BLaER1 (cell line): ENCODE results near the gene AFG3L2.

Experiments
- H3K27ac ChIP-seq: shearing (Covaris generic); formaldehyde crosslinking; 2 replicates; pipeline ENCODE4 v1.8.1; 2022
- H3K27me3 ChIP-seq: shearing (Covaris generic); formaldehyde crosslinking; 2 replicates; pipeline ENCODE4 v1.8.1; 2022
- H3K36me3 ChIP-seq: shearing (Covaris generic); formaldehyde crosslinking; 2 replicates; pipeline ENCODE4 v1.8.1; 2022
- H3K4me1 ChIP-seq: shearing (Covaris generic); formaldehyde crosslinking; 2 replicates; pipeline ENCODE4 v1.8.1; 2022
- H3K4me2 ChIP-seq: shearing (Covaris generic); formaldehyde crosslinking; 2 replicates; pipeline ENCODE4 v1.8.1; 2022
- H3K4me3 ChIP-seq: shearing (Covaris generic); formaldehyde crosslinking; 2 replicates; pipeline ENCODE4 v1.8.1; 2022
- H3K9ac ChIP-seq: shearing (Covaris generic); formaldehyde crosslinking; 2 replicates; pipeline ENCODE4 v1.8.1; 2022
- H3K9me3 ChIP-seq: shearing (Covaris generic); formaldehyde crosslinking; 2 replicates; pipeline ENCODE4 v1.8.1; 2022
- H4K20me1 ChIP-seq: shearing (Covaris generic); formaldehyde crosslinking; 2 replicates; pipeline ENCODE4 v1.8.1; 2022
- Cebpa-rat ChIP-seq: shearing (Covaris generic); IDR thresholded peaks from 2 replicates; pipeline ENCODE4 v1.8.1; 2022

Gene AFG3L2

DNA sequence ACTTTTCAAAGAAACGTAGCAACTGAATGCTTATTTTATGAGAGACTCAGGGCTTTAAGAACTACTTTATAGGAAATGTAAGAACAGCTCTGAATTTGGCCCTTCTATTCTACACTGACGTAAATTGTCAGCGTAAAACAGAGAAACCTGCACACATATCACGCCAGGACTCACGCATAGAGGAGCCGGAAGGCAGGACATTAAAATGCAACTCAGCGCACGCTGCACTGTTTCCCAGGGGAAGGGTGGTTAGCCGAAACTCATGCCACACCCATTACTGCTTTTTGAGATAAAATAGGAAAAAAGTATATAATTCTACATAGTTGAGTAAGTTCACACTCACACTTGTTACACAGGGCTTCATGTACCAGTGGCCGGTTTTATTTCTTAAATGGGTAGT lies 61.5 kb downstream of the AFG3L2 start:
- Histone ChIP-seq H3K4me3 (peak overlapping the region; percentile 40; the same call in 1 of the 2 replicates), H3K36me3 (peaks cover 57% of the 10 kb centered on the region), H3K27ac (peak overlapping the region; percentile 42), H3K4me2 (peak overlapping the region; percentile 87), H4K20me1 (peaks cover 58% of the 10 kb centered on the region), H3K4me1 (peaks cover 83% of the 10 kb centered on the region), H3K9me3 (peaks cover 23% of the 10 kb centered on the region), H3K9ac (peak overlapping the region; percentile 22; the same call in 1 of the 2 replicates), H3K27me3 (no peaks in the 10 kb centered on the region)
- no peak for TF ChIP-seq Cebpa-rat

DNA sequence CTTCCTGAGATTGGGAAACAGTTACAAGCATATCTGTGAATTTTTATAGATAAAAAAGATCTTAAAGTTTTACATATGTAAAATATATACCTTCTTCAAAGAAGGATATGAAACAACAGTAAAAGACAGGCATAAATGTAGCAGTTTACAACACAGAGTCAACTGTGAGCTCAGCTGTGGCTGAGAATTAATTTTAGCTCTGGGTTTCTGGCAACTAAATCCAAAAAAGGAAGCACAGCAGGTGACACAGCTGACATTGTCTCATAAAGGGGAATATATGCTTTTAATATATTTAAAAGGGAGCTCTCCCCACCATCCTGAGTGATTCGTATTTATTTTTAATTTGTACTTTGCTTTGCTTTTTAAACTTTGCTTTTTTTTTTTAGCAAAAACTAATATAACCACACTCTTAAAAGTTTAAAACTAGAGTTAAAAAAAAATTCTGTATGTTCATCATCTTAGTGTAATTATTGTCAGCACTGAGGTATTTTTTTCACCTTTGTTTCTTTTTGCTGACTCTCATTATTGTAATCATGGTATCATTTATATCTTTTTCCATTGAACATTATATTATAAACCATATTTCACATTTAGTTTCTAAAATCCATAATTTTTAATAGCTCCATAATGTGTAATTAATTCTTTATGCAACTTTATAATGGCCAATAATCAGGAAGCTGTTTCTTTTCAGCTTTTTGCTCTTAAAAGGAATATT lies 62.3 kb downstream of the AFG3L2 start:
- peaks cover 51% of the 10 kb centered on the region for H4K20me1 ChIP-seq
- peak overlapping the region; percentile 40 for H3K4me3 ChIP-seq
- H3K27ac ChIP-seq = peak overlapping the region; percentile 67
- peak overlapping the region; percentile 61 for H3K9ac ChIP-seq
- H3K4me1 ChIP-seq = peaks cover 82% of the 10 kb centered on the region
- peaks cover 26% of the 10 kb centered on the region for H3K9me3 ChIP-seq
- H3K4me2 ChIP-seq = peak overlapping the region; percentile 87
- peaks cover 56% of the 10 kb centered on the region for H3K36me3 ChIP-seq
- TF ChIP-seq Cebpa-rat = no peak
- no peaks in the 10 kb centered on the region for H3K27me3 ChIP-seq

GRCh38 chr18:12313530-12314245 lies 63.3 kb downstream of the AFG3L2 start:
- Histone ChIP-seq H3K4me2 (peak overlapping the region; percentile 87), H3K27ac (peak overlapping the region; percentile 67), H3K9ac (peak overlapping the region; percentile 61; the same call in 1 of the 2 replicates), H4K20me1 (peaks cover 47% of the 10 kb centered on the region), H3K4me1 (peaks cover 78% of the 10 kb centered on the region), H3K9me3 (peaks cover 26% of the 10 kb centered on the region), H3K4me3 (no peak overlapping the region; the same call in 1 of the 2 replicates), H3K36me3 (peaks cover 51% of the 10 kb centered on the region), H3K27me3 (no peaks in the 10 kb centered on the region)
- no peak for TF ChIP-seq Cebpa-rat

GRCh38 chr18:12312976-12313375 lies 64.1 kb downstream of the AFG3L2 start:
- Histone ChIP-seq H4K20me1 (peaks cover 40% of the 10 kb centered on the region), H3K9me3 (peaks cover 26% of the 10 kb centered on the region), H3K4me1 (peaks cover 71% of the 10 kb centered on the region), H3K9ac (no peak overlapping the region), H3K27ac (no peak overlapping the region), H3K27me3 (no peaks in the 10 kb centered on the region), H3K36me3 (peaks cover 51% of the 10 kb centered on the region), H3K4me2 (peak overlapping the region; percentile 87), H3K4me3 (no peak overlapping the region)
- no peak for TF ChIP-seq Cebpa-rat

DNA sequence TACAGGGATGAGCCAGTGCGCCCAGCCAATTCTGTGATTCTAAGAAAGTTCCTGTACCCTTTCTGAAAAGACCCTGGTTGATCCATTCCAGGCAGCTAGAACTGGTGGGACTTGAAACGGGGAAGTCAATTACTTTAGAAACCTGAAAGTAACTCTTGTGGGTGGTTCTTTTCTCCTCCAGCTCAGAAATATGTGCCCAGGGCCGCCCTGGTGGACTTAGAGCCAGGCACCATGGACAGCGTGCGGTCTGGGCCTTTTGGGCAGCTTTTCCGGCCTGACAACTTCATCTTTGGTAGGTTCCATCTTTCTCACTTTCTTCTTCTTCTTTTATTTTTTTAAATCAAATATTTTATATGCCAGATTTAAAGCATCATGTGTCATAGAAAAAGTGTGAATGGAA lies 66.3 kb downstream of the AFG3L2 start:
- H4K20me1 ChIP-seq = peaks cover 19% of the 10 kb centered on the region
- H3K27ac ChIP-seq = no peak overlapping the region
- peaks cover 26% of the 10 kb centered on the region for H3K9me3 ChIP-seq
- no peaks in the 10 kb centered on the region for H3K27me3 ChIP-seq
- no peak for TF ChIP-seq Cebpa-rat
- no peak overlapping the region for H3K9ac ChIP-seq
- peak overlapping the region; percentile 64; the same call in 1 of the 2 replicates for H3K4me2 ChIP-seq
- no peak overlapping the region for H3K4me3 ChIP-seq
- H3K36me3 ChIP-seq = peaks cover 43% of the 10 kb centered on the region
- H3K4me1 ChIP-seq = peaks cover 61% of the 10 kb centered on the region

- H3K4me2 ChIP-seq = peak overlapping the region; percentile 64
- peak overlapping the region; percentile 94; the same call in 1 of the 2 replicates for H3K9ac ChIP-seq
- peaks cover 43% of the 10 kb centered on the region for H3K36me3 ChIP-seq
- peaks cover 26% of the 10 kb centered on the region for H3K9me3 ChIP-seq
- peaks cover 52% of the 10 kb centered on the region for H3K4me1 ChIP-seq
- peak overlapping the region; percentile 99 for H3K4me3 ChIP-seq
- no peak overlapping the region for H3K27ac ChIP-seq
- TF ChIP-seq Cebpa-rat = no peak
- no peaks in the 10 kb centered on the region for H3K27me3 ChIP-seq
- H4K20me1 ChIP-seq = 0 out of 2 replicates have a peak, but pooled peaks cover 11% of the 10 kb centered on the region
Measured at GRCh38 chr18:12309683-12310198, 67.3 kb downstream of the AFG3L2 start.

DNA sequence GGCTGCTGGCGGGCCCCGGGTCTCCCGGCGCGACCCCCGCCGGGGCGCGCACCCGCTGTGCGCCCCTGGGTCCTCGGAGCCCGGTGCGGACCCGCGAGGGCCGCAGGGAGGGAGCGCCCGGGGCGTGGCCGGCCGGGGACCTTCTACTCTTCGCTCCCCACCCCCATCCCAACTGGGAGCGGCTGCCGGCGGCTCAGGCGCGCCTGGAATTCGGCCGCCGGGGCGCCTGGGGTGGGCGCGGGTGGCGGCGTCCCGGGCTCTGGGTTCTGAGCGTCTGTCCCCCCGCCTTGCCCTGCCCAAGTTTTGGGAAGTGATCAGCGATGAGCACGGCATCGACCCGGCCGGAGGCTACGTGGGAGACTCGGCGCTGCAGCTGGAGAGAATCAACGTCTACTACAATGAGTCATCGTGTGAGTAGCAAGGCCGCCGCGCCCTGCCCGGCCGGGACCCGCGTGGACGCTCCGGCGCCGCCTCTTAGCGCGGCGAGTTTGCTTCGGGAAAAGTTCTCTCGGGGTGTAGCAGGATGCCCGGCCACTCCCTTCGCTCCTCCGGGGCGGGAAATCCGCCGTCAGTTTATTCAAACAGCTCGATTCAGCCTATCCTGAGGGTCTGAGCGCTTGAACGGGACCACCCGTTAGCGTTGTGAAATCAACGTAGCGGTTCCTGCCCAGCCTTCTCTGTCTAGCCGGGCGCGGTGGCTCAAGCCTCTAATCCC lies 68.5 kb downstream of the AFG3L2 start:
- Histone ChIP-seq H3K4me3 (peak overlapping the region; percentile 99), H3K36me3 (peaks cover 34% of the 10 kb centered on the region), H3K4me2 (peak overlapping the region; percentile 64), H3K27me3 (no peaks in the 10 kb centered on the region), H4K20me1 (0 out of 2 replicates have a peak, but pooled peaks cover 6% of the 10 kb centered on the region), H3K4me1 (peaks cover 40% of the 10 kb centered on the region), H3K9ac (peak overlapping the region; percentile 94), H3K9me3 (peaks cover 26% of the 10 kb centered on the region), H3K27ac (peak overlapping the region; percentile 95)
- peak; percentile 63; the same call in 1 of the 2 replicates for TF ChIP-seq Cebpa-rat

DNA sequence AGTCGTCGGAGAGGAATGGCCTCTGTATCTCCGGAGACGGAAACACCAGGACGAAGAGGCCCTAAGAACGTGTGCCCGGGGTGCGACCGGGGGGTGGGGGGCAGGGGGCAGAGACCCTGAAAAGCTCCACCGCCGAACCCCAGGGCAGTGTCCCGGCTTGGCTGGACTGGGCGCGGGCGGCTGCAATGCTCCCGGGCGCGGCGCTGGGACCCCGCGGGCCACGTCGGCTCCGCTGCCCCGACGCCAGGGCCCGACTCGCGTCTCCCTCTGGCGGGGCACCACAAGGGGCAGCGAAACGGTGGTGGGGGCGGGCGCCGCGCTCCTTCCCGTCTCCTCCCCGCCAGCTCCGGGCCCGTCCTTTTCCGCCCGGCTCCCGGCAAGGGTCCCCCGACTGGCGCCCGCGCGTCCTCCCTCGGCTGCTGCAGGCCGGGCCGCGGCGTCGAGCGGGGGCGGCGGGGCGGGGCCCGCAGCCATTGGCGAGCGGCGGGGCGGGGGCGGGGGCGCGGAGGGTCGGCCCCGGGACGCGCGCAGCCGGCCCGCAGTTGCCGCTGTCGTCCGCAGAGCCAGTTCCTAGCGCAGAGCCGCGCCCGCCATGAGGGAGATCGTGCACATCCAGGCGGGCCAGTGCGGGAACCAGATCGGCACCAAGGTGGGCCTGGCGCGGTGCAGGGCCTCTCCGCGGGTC lies 69.2 kb downstream of the AFG3L2 start, which contains the start of gene TUBB6:
Gene TUBB6, plus strand, starts transcription at position 541 of the 685 bp plus-strand sequence. Its CDS starts 52 bp downstream, at position 593.
- peaks cover 33% of the 10 kb centered on the region for H3K4me1 ChIP-seq
- H3K9ac ChIP-seq = peak within 1 kb of the TSS; percentile 94
- 0 out of 2 replicates have a peak, but pooled peaks cover 6% of the 10 kb centered on the region for H4K20me1 ChIP-seq
- peak within 1 kb of the TSS; percentile 99 for H3K4me3 ChIP-seq
- H3K27ac ChIP-seq = peak within 1 kb of the TSS; percentile 95
- H3K9me3 ChIP-seq = peaks cover 26% of the 10 kb centered on the region
- H3K27me3 ChIP-seq = no peaks in the 10 kb centered on the region
- H3K4me2 ChIP-seq = peak within 1 kb of the TSS; percentile 80
- peaks cover 27% of the 10 kb centered on the region for H3K36me3 ChIP-seq
- TF ChIP-seq Cebpa-rat = no peak
